Measurements from ENCODE around the gene RNF208. TPM values are rescaled to one million over a fixed set of nuclear protein-coding genes. Genes with fewer than 3 reads are reported as not detected.

RNF208 gene
- total and polyA plus RNA-seq, 4 donors: 0.28 to 7.1 (median 2.6) TPM

GRCh38 chr9:137216188-137216965 lies 5.7 kb downstream of the RNF208 start:
- no peak for TF ChIP-seq CTCF (IDR thresholded peaks at IDR 0.05; ENCODE audit: low read depth, low read length, missing input control)
- TF ChIP-seq HNF4G (IDR thresholded peaks at IDR 0.05): no peak
- TF ChIP-seq TAF1 (conservative IDR thresholded peaks at IDR 0.05): no peak
- TF ChIP-seq SP1 (IDR thresholded peaks at IDR 0.05): no peak
- no peak for TF ChIP-seq RAD21 (IDR thresholded peaks at IDR 0.05)
- no peak for TF ChIP-seq FOXA1 (IDR thresholded peaks at IDR 0.05)
- no peak for TF ChIP-seq REST (IDR thresholded peaks at IDR 0.05)
- no peak overlapping the region for H3K9ac ChIP-seq (ENCODE audit: low read depth in 1 of 2, low read length in 2 of 2)
- peaks cover 0 to 5% (median under 1%) of the 10 kb centered on the region in 4 donors for H3K36me3 ChIP-seq (ENCODE audit: control insufficient read depth in 4 of 4, insufficient read depth in 3 of 4, low read depth in 1 of 4, low read length in 3 of 4)
- 95% methylated on average over 30 of the region's 30 CpGs for WGBS
- H3K4me3 ChIP-seq (ENCODE audit: low read depth in 1 of 3, low read length in 3 of 3): no peak overlapping the region
- H3K27me3 ChIP-seq (ENCODE audit: control insufficient read depth in 4 of 4, insufficient read depth in 4 of 4, low read length in 3 of 4): no peaks in the 10 kb centered on the region
- DNase-seq (ENCODE audit: low spot score): no peak
- H3K9me3 ChIP-seq (ENCODE audit: control insufficient read depth in 4 of 4, low read length in 3 of 4): no peaks in the 10 kb centered on the region
- no peak overlapping the region for H3K27ac ChIP-seq (ENCODE audit: low read depth in 1 of 2, low read length in 2 of 2)
- peaks cover 0 to 12% (median 5%) of the 10 kb centered on the region in 4 donors for H3K4me1 ChIP-seq (ENCODE audit: control insufficient read depth in 4 of 4, insufficient read depth in 4 of 4, low read length in 3 of 4)

GRCh38 chr9:137215196-137215986 lies 6.6 kb downstream of the RNF208 start:
- 96% methylated on average over 22 of the region's 22 CpGs for WGBS
- H3K27me3 ChIP-seq (ENCODE audit: control insufficient read depth in 4 of 4, insufficient read depth in 4 of 4, low read length in 3 of 4): no peaks in the 10 kb centered on the region
- no peaks in the 10 kb centered on the region for H3K9me3 ChIP-seq (ENCODE audit: control insufficient read depth in 4 of 4, low read length in 3 of 4)
- H3K36me3 ChIP-seq (ENCODE audit: control insufficient read depth in 4 of 4, insufficient read depth in 3 of 4, low read depth in 1 of 4, low read length in 3 of 4): peaks cover 0 to 5% (median under 1%) of the 10 kb centered on the region in 4 donors
- H3K4me3 ChIP-seq (ENCODE audit: low read depth in 1 of 3, low read length in 3 of 3): no peak overlapping the region
- TF ChIP-seq FOXA2 (IDR thresholded peaks at IDR 0.05) (no peak), NR2F2 (IDR thresholded peaks at IDR 0.05) (no peak), GABPA (IDR thresholded peaks at IDR 0.05 in 1 of 2, conservative IDR thresholded peaks at IDR 0.05 in 1 of 2) (no peak)
- H3K27ac ChIP-seq (ENCODE audit: low read depth in 1 of 2, low read length in 2 of 2): no peak overlapping the region
- H3K4me1 ChIP-seq (ENCODE audit: control insufficient read depth in 4 of 4, insufficient read depth in 4 of 4, low read length in 3 of 4): peaks cover 0 to 12% (median 4%) of the 10 kb centered on the region in 4 donors
- H3K9ac ChIP-seq (ENCODE audit: low read depth in 1 of 2, low read length in 2 of 2): no peak overlapping the region
- DNase-seq (ENCODE audit: low spot score): no peak

- H3K27me3 ChIP-seq (ENCODE audit: control insufficient read depth in 4 of 4, insufficient read depth in 4 of 4, low read length in 3 of 4): no peaks in the 10 kb centered on the region
- no peaks in the 10 kb centered on the region for H3K9me3 ChIP-seq (ENCODE audit: control insufficient read depth in 4 of 4, low read length in 3 of 4)
- peaks cover 0 to 5% (median under 1%) of the 10 kb centered on the region in 4 donors for H3K36me3 ChIP-seq (ENCODE audit: control insufficient read depth in 4 of 4, insufficient read depth in 3 of 4, low read depth in 1 of 4, low read length in 3 of 4)
- peaks cover 0 to 12% (median 4%) of the 10 kb centered on the region in 4 donors for H3K4me1 ChIP-seq (ENCODE audit: control insufficient read depth in 4 of 4, insufficient read depth in 4 of 4, low read length in 3 of 4)
- no peak overlapping the region for H3K9ac ChIP-seq (ENCODE audit: low read depth in 1 of 2, low read length in 2 of 2)
- no peak for DNase-seq (ENCODE audit: low spot score)
- 95% methylated on average over 19 of the region's 19 CpGs for WGBS
- no peak for TF ChIP-seq NR2F2 (IDR thresholded peaks at IDR 0.05)
- TF ChIP-seq SP1 (IDR thresholded peaks at IDR 0.05): no peak
- H3K27ac ChIP-seq (ENCODE audit: low read depth in 1 of 2, low read length in 2 of 2): no peak overlapping the region
- no peak overlapping the region for H3K4me3 ChIP-seq (ENCODE audit: low read depth in 1 of 3, low read length in 3 of 3)
Observed at GRCh38 chr9:137214620-137215019, 7.4 kb downstream of the RNF208 start.
